Large intestine (tissue), 3 donors: Measurements from ENCODE around the gene SFN. TPM values are rescaled to one million over a fixed set of nuclear protein-coding genes. Genes with fewer than 3 reads are reported as not detected.

Experiments
- DNase-seq, 2 donors: peaks; one replicate each; pipeline versions ENCODE4 v3.0.0 to v3.0.0-alpha.2; 2013
- H3K27ac ChIP-seq: one replicate; pipeline ENCODE4 v1.5.1; 2013; ENCODE audit warnings: low read length
- H3K27me3 ChIP-seq: 2 replicates; pipeline ENCODE4 v1.6.1; 2013; ENCODE audit warnings: low read length; ENCODE audit not compliant: control insufficient read depth, insufficient read depth
- H3K36me3 ChIP-seq: 2 replicates; pipeline ENCODE4 v1.6.1; 2013; ENCODE audit warnings: low read length; ENCODE audit not compliant: control insufficient read depth, insufficient read depth
- H3K4me1 ChIP-seq: one replicate; pipeline ENCODE4 v1.6.1; 2013; ENCODE audit warnings: low read length; ENCODE audit not compliant: control insufficient read depth, insufficient read depth
- H3K4me3 ChIP-seq: one replicate; pipeline ENCODE4 v1.5.1; 2013; ENCODE audit warnings: low read length
- H3K9me3 ChIP-seq: one replicate; pipeline ENCODE4 v1.6.1; 2013; ENCODE audit warnings: mild to moderate bottlenecking, low read depth, low read length, moderate library complexity; ENCODE audit not compliant: control insufficient read depth
- WGBS: methylation state at CpG from one replicate; pipeline ENCODE4 v1.1.5; 2013; ENCODE audit warnings: low lambda C conversion rate; ENCODE audit not compliant: insufficient coverage; 5-methylcytosine and 5-hydroxymethylcytosine counted together
- polyA plus RNA-seq: library from polyadenylated mRNA; unstranded; fragments of 120-200 nt; gene quantifications from one replicate; pipeline ENCODE4 v1.2.1, GENCODE V29; 2013

SFN gene
- polyA plus RNA-seq, 1 donor: 6.9 TPM

GRCh38 chr1:26890467-26890796 lies 27.5 kb downstream of the SFN start:
- Histone ChIP-seq H3K36me3 (peaks cover 58% of the 10 kb centered on the region), H3K27ac (peak overlapping the region; percentile 96), H3K4me3 (peak overlapping the region; percentile 85), H3K4me1 (peaks cover 18% of the 10 kb centered on the region), H3K9me3 (no peaks in the 10 kb centered on the region), H3K27me3 (no peaks in the 10 kb centered on the region)
- no peak for DNase-seq
- WGBS: no CpG with 5 or more reads among the region's 12 CpGs

GRCh38 chr1:26894263-26894662 lies 31.3 kb downstream of the SFN start:
- peaks cover 54% of the 10 kb centered on the region for H3K36me3 ChIP-seq
- WGBS: no CpG with 5 or more reads among the region's 13 CpGs

GRCh38 chr1:26897351-26897750 lies 34.4 kb downstream of the SFN start:
- Histone ChIP-seq H3K4me1 (peaks cover 12% of the 10 kb centered on the region), H3K27me3 (no peaks in the 10 kb centered on the region), H3K4me3 (no peak overlapping the region), H3K36me3 (peaks cover 50% of the 10 kb centered on the region), H3K9me3 (no peaks in the 10 kb centered on the region), H3K27ac (no peak overlapping the region)
- WGBS: no CpG with 5 or more reads among the region's 9 CpGs
- no peak for DNase-seq

More at GRCh38 chr1:26894263-26894662, 31.3 kb downstream of the SFN start:
- H3K9me3 ChIP-seq: no peaks in the 10 kb centered on the region
- no peak overlapping the region for H3K27ac ChIP-seq
- H3K4me3 ChIP-seq: no peak overlapping the region
- H3K4me1 ChIP-seq: peaks cover 20% of the 10 kb centered on the region
- H3K27me3 ChIP-seq: no peaks in the 10 kb centered on the region
- no peak for DNase-seq

GRCh38 chr1:26900001-26900814 lies 37.3 kb downstream of the SFN start, which contains the start of gene GPATCH3:
TSS of gene GPATCH3 (minus strand) at chr1:26900467. CDS start at chr1:26900442, 25 bp downstream.
- Histone ChIP-seq H3K36me3 (peaks cover 21% of the 10 kb centered on the region), H3K27me3 (no peaks in the 10 kb centered on the region), H3K9me3 (no peaks in the 10 kb centered on the region), H3K4me3 (peak within 1 kb of the TSS; percentile 68), H3K4me1 (peaks cover 19% of the 10 kb centered on the region), H3K27ac (peak within 1 kb of the TSS; percentile 79)
- peak; percentile 91 to 92 for DNase-seq
- 20% methylated on average over 1 of the region's 50 CpGs for WGBS

- peaks cover 19% of the 10 kb centered on the region for H3K4me1 ChIP-seq
- WGBS: 34% methylated on average over 6 of the region's 18 CpGs
- H3K27ac ChIP-seq: peak overlapping the region; percentile 79
- no peak for DNase-seq
- H3K9me3 ChIP-seq: no peaks in the 10 kb centered on the region
- H3K36me3 ChIP-seq: peaks cover 15% of the 10 kb centered on the region
- peak overlapping the region; percentile 68 for H3K4me3 ChIP-seq
- no peaks in the 10 kb centered on the region for H3K27me3 ChIP-seq
Measured at GRCh38 chr1:26900815-26901511, 38.0 kb downstream of the SFN start.

- Histone ChIP-seq H3K36me3 (peaks cover 19% of the 10 kb centered on the region), H3K4me3 (no peak overlapping the region), H3K4me1 (peaks cover 20% of the 10 kb centered on the region), H3K9me3 (no peaks in the 10 kb centered on the region), H3K27me3 (no peaks in the 10 kb centered on the region), H3K27ac (peak overlapping the region; percentile 21)
- peak; percentile 76 to 87 for DNase-seq
- 50% methylated on average over 2 of the region's 6 CpGs for WGBS
Measured at GRCh38 chr1:26907071-26907917, 44.3 kb downstream of the SFN start.

- H3K27ac ChIP-seq: peak overlapping the region; percentile 61
- no CpG with 5 or more reads among the region's 3 CpGs for WGBS
Measured at GRCh38 chr1:26909951-26910342, 47.0 kb downstream of the SFN start.

GRCh38 chr1:26910343-26911160 lies 47.6 kb downstream of the SFN start:
- peaks cover 19% of the 10 kb centered on the region for H3K36me3 ChIP-seq
- DNase-seq: peak; percentile 56 to 75
- no peaks in the 10 kb centered on the region for H3K27me3 ChIP-seq
- H3K4me3 ChIP-seq: peak overlapping the region; percentile 79
- H3K4me1 ChIP-seq: peaks cover 20% of the 10 kb centered on the region
- H3K27ac ChIP-seq: peak overlapping the region; percentile 95
- whole genome bisulfite sequencing: no CpG with 5 or more reads among the region's 4 CpGs
- H3K9me3 ChIP-seq: no peaks in the 10 kb centered on the region

More at GRCh38 chr1:26909951-26910342, 47.0 kb downstream of the SFN start:
- Histone ChIP-seq H3K4me3 (no peak overlapping the region), H3K9me3 (no peaks in the 10 kb centered on the region), H3K36me3 (peaks cover 19% of the 10 kb centered on the region), H3K27me3 (no peaks in the 10 kb centered on the region), H3K4me1 (peaks cover 14% of the 10 kb centered on the region)
- DNase-seq: no peak

GRCh38 chr1:26911399-26912146 lies 48.6 kb downstream of the SFN start:
- no CpG with 5 or more reads among the region's 8 CpGs for WGBS
- peak overlapping the region; percentile 95 for H3K27ac ChIP-seq
- peak overlapping the region; percentile 79 for H3K4me3 ChIP-seq
- H3K4me1 ChIP-seq: peaks cover 23% of the 10 kb centered on the region
- no peaks in the 10 kb centered on the region for H3K27me3 ChIP-seq
- H3K36me3 ChIP-seq: peaks cover 19% of the 10 kb centered on the region
- H3K9me3 ChIP-seq: no peaks in the 10 kb centered on the region
- DNase-seq: no peak
